Left colon (tissue), 2 donors: ENCODE results near the gene POU2F2. TPM values are rescaled to one million over a fixed set of nuclear protein-coding genes. Genes with fewer than 3 reads are reported as not detected.
A peak's percentile ranks its signal among the peaks of the same experiment; 100 is the strongest.
"Not testable (repeated sequence)": the region's sequence is repeated elsewhere in the genome, so short reads cannot be mapped to it uniquely, and the experiment has no call there.

Source experiments
- ATAC-seq: fragments of 200-7000 bp; cut with Tn5 transposase; one replicate; pipeline ENCODE4 v1.9.1; 2020; ENCODE audit warnings: mild to moderate bottlenecking, moderate library complexity
- DNase-seq, 2 donors: peaks; one replicate each; pipeline ENCODE4 v3.0.0-alpha.2; 2020
- intact Hi-C, 2 donors: fragments of 100-400 bp; cut with DNase I in 1 of 2; cut with micrococcal nuclease in 1 of 2; formaldehyde crosslinking; loops; one replicate each; pipeline versions ENCODE4 v1.11.2 to v1.14.0; 2022; cut with DNase I, micrococcal nuclease
- total RNA-seq, 2 donors: library from RNA; stranded (reverse); fragmentation: NEBNext Ultra II Directional; extraction: Animal tissue kit (Norgen Biotek cat#: 25700); gene quantifications; one replicate each; pipeline ENCODE4 v1.2.1, GENCODE V29; 2021
- donor health status: DM: no; HTN: no; CAD: no.
- donor health status: DM: yes; HTN: yes; CAD: no.

The POU2F2 gene
- total RNA-seq, 2 donors from 2014 or later: 1.5 to 3.8 TPM

- DNase-seq (peak in 1 of 2 donors; percentile 35), ATAC-seq (peak; percentile 7)
- intact Hi-C loops: no loop called here
These were observed 18.5 kb downstream of the POU2F2 start for GRCh38 chr19:42113641-42114348.

GRCh38 chr19:42111811-42112210 is 20.4 kb downstream of the POU2F2 start:
- intact Hi-C loops: no loop called here
- no peak for DNase-seq
- no peak for ATAC-seq

- ATAC-seq (no peak), DNase-seq (no peak)
- intact Hi-C loops: no loop called here
These were observed 20.9 kb downstream of the POU2F2 start for GRCh38 chr19:42111384-42111783.

- DNase-seq: no peak
- intact Hi-C loops: no loop called here
- ATAC-seq: no peak
These were observed 21.6 kb downstream of the POU2F2 start for GRCh38 chr19:42110658-42111057.

- DNase-seq (no peak), ATAC-seq (no peak)
- intact Hi-C loops: no loop called here
These were observed 22.4 kb downstream of the POU2F2 start for GRCh38 chr19:42109896-42110295.

GRCh38 chr19:42108527-42109389 is 23.5 kb downstream of the POU2F2 start:
- ATAC-seq: peak; percentile 97
- peak; percentile 71 to 90 for DNase-seq

GRCh38 chr19:42105368-42105767 is 26.9 kb downstream of the POU2F2 start:
- ATAC-seq (no peak), DNase-seq (no peak)
- intact Hi-C loops: no loop called here

More at GRCh38 chr19:42108527-42109389, 23.5 kb downstream of the POU2F2 start:
- intact Hi-C loops: no loop called here

GRCh38 chr19:42102877-42103276 is 29.4 kb downstream of the POU2F2 start:
- intact Hi-C loops: no loop called here
- ATAC-seq (no peak), DNase-seq (no peak)

- intact Hi-C loops, ATAC-seq, DNase-seq: not testable (repeated sequence)
These were observed 32.0 kb downstream of the POU2F2 start for GRCh38 chr19:42100241-42100640.

- intact Hi-C loops: no loop called here
- no peak for ATAC-seq
- no peak for DNase-seq
These were observed 32.8 kb downstream of the POU2F2 start for GRCh38 chr19:42099336-42099925.

- DNase-seq (no peak), ATAC-seq (no peak)
- intact Hi-C loops: no loop called here
These were observed 33.5 kb downstream of the POU2F2 start for GRCh38 chr19:42098781-42099180.

- intact Hi-C loops: no loop called here
- ATAC-seq (no peak), DNase-seq (no peak)
These were observed 34.8 kb downstream of the POU2F2 start for GRCh38 chr19:42097461-42097860.

GRCh38 chr19:42096255-42096837 is 35.9 kb downstream of the POU2F2 start:
- intact Hi-C loops: no loop called here
- DNase-seq: no peak
- no peak for ATAC-seq

GRCh38 chr19:42095814-42096230 is 36.4 kb downstream of the POU2F2 start:
- DNase-seq: no peak

GRCh38 chr19:42095142-42095813 is 37.0 kb downstream of the POU2F2 start:
- intact Hi-C loops: no loop called here
- ATAC-seq: no peak
- no peak for DNase-seq

More at GRCh38 chr19:42095814-42096230, 36.4 kb downstream of the POU2F2 start:
- no peak for ATAC-seq
- intact Hi-C loops: no loop called here

- intact Hi-C loops: no loop called here
- DNase-seq: no peak
- peak; percentile 49 for ATAC-seq
These were observed 38.3 kb downstream of the POU2F2 start for GRCh38 chr19:42093926-42094325.

GRCh38 chr19:42093505-42093904 is 38.7 kb downstream of the POU2F2 start:
- ATAC-seq (no peak), DNase-seq (no peak)
- intact Hi-C loops: no loop called here

- intact Hi-C loops: no loop called here
- DNase-seq: peak; percentile 47 to 61
- peak; percentile 78 for ATAC-seq
These were observed 39.9 kb downstream of the POU2F2 start for GRCh38 chr19:42092350-42092749.

GRCh38 chr19:42091742-42092141 is 40.5 kb downstream of the POU2F2 start:
- intact Hi-C loops: no loop called here
- DNase-seq (peak; percentile 57 to 71), ATAC-seq (peak; percentile 89)
